HuH-7 (cell line): ENCODE measurements around the gene RNASE3.
"Not testable (repeated sequence)": the region's sequence is repeated elsewhere in the genome, so short reads cannot be mapped to it uniquely, and the experiment has no call there.

ENCODE experiments used
- DNase-seq: peaks from one replicate; pipeline ENCODE4 v3.0.0; 2011; ENCODE audit warnings: low spot score

RNASE3 gene

DNA sequence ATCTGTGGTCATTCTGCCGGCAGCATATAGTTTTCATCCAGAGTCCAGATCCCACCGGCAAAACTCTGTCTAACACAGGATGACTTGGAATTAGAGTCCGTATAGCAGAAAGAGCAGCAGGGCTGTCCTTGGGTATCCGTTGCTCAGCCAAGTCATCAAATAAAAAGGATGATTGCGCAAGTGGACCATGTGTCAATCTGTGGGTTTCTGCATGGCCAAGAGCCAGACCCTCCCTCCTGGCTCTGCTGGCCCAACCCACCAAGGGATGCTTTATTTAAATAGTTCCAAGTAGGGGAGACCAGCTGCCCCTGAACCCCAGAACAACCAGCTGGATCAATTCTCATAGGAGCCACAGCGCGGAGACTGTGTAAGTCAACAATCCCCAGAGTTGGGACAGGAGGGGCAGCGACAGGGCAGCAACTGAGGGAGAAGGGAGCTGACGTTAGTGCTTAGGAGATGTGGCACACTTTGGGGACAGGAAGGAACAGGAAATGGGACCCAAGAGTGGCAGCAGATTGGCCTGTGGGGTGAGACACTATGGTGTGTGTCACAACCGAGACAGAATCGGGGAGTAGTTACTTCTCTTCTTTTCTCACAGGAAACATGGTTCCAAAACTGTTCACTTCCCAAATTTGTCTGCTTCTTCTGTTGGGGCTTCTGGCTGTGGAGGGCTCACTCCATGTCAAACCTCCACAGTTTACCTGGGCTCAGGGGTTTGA lies 28.0 kb downstream of the RNASE3 start:
- not testable (repeated sequence) for DNase-seq

DNA sequence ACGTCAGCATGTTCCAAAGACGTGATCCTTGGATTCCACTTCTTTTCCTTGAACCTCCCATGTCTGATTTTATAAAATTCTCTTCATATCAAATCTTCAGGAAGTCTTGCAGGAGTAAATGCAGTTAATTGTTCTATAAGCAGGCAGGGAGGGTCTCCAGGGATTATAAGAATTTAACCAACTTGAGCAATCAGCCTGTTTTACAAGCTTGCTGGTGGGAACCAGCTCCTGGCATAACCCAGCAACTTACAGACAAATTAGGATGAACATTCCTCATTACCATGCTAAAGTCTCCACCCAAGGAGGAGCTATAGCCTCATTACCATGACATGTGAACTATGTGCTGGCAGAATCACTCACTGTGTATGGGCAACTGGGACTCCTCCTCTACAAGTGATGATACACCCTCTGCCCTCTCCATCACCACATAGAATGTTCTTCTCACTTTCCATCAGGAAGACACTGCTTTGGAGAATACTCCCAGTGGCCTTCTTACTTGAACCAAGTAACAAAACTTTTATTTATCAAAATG lies 32.6 kb downstream of the RNASE3 start:
- not testable (repeated sequence) for DNase-seq

DNA sequence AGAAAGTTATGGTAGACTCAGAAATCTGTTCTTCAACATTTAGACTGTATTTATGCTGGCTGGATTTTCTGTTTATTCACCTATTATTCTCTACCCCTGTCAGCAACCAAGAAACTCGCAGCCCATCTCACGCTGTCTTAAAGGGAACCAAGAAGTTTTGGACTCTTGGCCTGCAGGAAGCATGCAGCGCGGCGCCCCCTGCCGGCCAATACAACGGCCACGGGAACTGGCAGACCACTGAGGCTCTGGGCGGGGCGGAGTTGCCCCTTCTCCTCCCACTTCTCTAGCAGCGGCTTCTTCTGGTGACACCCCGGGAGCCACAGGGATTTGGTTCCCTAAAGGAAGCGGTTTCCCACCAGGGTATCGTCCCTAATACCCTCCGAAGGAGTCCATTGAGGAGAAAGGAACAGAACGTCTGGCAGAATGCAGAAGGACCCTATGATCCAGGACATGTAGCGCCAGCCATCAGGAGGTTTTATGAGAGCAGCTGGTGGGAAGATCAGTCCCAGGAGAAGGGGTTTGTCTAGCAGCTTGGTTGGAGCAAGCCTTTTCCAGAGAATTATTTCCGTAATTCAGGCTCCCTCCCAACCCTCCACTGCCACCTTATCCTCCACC lies 43.1 kb downstream of the RNASE3 start:
- DNase-seq: peak; percentile 18

DNA sequence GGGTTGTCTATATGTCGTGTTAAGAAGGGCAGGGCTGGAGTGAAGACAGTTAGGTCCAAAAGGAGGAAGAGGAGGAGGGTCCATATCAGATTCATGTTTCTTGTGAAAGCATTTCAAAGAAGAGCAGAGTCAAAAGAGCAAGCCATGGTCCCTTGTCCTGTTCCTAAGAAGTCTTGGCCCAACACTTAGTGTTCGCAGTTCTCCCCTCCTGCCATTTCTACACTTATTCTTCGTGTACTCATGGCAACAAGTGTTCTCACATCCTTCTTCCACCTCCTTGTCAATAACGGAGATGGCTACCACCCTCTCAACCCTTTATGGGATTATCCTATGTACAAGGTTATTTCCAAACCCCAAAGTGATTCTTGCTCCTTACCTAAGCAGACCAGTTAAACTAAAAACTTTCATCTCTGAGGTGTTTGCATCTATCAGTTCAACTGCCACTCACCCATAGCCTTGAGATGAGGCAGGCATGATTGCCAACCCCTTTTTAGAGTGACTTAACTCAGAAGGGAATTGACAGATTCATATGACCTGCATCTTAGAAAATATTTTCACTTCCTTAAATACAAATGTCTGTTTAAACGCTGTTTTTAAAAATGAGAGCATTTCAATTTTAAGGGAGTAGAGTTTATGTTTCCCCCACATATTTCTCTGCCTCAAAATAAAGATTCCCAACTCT lies 44.3 kb downstream of the RNASE3 start:
- no peak for DNase-seq
